HUDEP-2 (cell line): ENCODE measurements around the gene GLYAT.
"Not testable (repeated sequence)": the region's sequence is repeated elsewhere in the genome, so short reads cannot be mapped to it uniquely, and the experiment has no call there.

Experiments
- DNase-seq, 76 experiments: peaks; one replicate each; lab custom pipeline; 2025; ENCODE audit not compliant: unreplicated experiment in 76 of 76; lab: John Stamatoyannopoulos, UW

The GLYAT gene

GRCh38 chr11:58685973-58686722 lies 45.6 kb downstream of the GLYAT start:
- DNase-seq: no peak

- not testable (repeated sequence) for DNase-seq
These were observed 49.1 kb downstream of the GLYAT start for GRCh38 chr11:58682660-58683059.

- DNase-seq: not testable (repeated sequence)
These were observed 54.2 kb downstream of the GLYAT start for GRCh38 chr11:58677536-58677935.

GRCh38 chr11:58676563-58677135 lies 55.1 kb downstream of the GLYAT start:
- no peak for DNase-seq

GRCh38 chr11:58675334-58676155 lies 56.2 kb downstream of the GLYAT start:
- peak in 60 of 76 experiments; percentile 1 to 70 (median 44) for DNase-seq

GRCh38 chr11:58674609-58675008 lies 57.1 kb downstream of the GLYAT start:
- no peak for DNase-seq

- peak in 1 of 76 experiments; percentile 5 for DNase-seq
These were observed 59.6 kb downstream of the GLYAT start for GRCh38 chr11:58671983-58672633.

GRCh38 chr11:58659910-58660570 lies 71.7 kb downstream of the GLYAT start:
- no peak for DNase-seq

GRCh38 chr11:58659404-58659803 lies 72.3 kb downstream of the GLYAT start:
- DNase-seq: no peak
